Endometrial microvascular endothelial cells (primary cell): ENCODE data around the gene RAMP1. TPM values are rescaled to one million over a fixed set of nuclear protein-coding genes. Genes with fewer than 3 reads are reported as not detected.

ENCODE experiments used
- in situ Hi-C: cut with HindIII; loops from 2 replicates; pipeline ENCODE4 v1.10.0; 2017; ENCODE audit warnings: low sequenced_read_pairs, low pct_unique_long_range_greater_than_20kb; ENCODE audit errors: inconsistent ontology term
- total RNA-seq: library from RNA; depleted of rRNA; stranded (reverse); fragments of >200 nt; gene quantifications from one replicate; pipeline ENCODE4 v1.2.3, GENCODE V29; 2015; ENCODE audit errors: inconsistent ontology term

Gene RAMP1
- total RNA-seq, 1 donor from 2014 or later, result not detected

- in situ Hi-C loops, result no loop called here
Observed at GRCh38 chr2:237909075-237909695, 49.8 kb downstream of the RAMP1 start.

- in situ Hi-C loops, result no loop called here
Observed at GRCh38 chr2:237909801-237910475, 50.5 kb downstream of the RAMP1 start.

DNA sequence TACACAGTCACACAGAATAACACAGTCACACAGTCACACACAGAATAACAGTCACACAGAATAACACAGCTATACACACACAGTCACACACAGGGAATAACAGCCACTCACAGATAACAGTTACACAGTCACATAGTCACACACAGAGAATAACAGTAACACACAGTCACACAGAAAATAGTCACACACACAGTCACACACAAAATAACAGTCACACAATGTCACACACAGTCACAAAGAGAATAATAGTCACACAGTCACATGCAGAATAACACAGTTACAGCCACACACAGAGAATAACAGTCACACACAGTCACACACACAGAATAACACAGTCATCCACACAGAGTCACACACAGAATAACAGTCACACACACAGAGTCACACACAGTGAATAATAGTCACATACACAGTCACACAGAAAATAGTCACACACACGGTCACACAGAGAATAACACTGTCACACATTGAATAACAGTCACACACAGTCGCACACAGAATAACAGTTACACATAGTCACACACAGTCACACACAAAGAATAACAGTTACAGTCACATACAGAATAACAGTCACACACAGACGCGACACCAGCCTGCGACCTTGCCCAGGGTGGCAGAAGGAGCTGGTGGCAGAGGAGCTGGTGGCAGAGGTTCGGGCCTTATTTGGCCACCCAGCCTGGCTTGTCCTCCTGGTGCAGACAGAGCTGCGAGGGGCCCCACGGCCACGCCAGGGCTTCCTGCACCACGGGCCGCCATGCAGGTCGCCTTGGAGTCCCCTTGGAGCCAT lies 51.3 kb downstream of the RAMP1 start:
- in situ Hi-C loops, result no loop called here

DNA sequence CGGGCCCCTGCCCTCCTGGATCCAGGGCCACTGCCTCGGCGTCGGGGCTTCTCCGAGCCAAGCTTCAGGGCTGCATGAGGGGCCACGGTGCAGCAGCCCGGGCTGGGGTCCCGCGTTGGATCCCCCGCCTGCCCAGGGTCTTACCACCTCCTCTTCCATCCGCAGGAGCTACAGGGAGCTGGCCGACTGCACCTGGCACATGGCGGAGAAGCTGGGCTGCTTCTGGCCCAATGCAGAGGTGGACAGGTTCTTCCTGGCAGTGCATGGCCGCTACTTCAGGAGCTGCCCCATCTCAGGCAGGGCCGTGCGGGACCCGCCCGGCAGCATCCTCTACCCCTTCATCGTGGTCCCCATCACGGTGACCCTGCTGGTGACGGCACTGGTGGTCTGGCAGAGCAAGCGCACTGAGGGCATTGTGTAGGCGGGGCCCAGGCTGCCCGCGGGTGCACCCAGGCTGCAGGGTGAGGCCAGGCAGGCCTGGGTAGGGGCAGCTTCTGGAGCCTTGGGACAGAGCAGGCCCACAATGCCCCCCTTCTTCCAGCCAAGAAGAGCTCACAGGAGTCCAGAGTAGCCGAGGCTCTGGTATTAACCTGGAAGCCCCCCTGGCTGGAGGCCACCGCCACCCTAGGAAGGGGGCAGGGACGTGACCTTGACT lies 52.1 kb downstream of the RAMP1 start:
- in situ Hi-C loops, result no loop called here

DNA sequence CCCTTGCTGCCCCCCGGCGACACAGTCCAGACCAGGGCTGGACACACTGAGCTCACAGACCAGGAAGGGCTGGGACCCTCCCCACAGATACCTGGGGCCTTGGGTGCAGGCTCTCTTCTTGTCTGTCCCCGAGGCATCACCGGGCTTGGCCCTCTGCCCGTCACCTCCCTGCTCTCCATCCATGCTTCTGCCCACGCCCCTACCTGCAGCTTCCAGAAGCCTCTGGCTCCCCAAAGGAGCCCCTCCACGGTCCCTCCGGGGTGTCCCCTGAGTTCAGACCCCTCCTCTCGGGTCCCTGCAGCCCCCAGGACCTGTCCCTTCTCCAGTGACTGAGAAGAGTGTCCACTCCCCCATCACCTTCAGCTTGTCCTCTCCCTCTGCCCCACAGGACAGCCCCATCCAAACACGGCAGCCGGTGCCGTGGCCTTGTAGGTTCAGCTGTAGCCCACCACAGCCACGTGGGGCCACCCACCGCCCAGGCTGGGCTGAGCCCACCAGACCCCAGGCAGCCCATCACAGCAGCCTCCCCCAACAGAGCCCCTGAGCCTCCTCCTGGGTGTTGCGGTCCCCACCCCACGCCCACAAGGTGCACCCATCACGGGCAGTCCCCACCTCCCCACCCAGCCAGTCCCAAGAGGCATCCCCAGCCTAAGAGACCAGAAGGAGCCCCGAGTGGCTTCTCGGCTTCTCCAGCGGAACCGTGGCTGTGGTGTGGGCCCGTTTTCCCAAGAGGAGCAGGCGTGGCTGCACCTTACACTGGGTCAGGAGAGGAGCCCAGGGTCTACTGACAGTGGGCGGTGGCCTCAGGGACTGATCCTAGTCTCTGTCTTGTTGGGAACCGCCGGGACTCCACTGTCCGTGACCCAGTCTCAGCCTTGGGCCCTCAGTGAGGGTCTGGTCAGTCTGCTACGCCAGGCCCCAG lies 53.1 kb downstream of the RAMP1 start:
- in situ Hi-C loops, result no loop called here

DNA sequence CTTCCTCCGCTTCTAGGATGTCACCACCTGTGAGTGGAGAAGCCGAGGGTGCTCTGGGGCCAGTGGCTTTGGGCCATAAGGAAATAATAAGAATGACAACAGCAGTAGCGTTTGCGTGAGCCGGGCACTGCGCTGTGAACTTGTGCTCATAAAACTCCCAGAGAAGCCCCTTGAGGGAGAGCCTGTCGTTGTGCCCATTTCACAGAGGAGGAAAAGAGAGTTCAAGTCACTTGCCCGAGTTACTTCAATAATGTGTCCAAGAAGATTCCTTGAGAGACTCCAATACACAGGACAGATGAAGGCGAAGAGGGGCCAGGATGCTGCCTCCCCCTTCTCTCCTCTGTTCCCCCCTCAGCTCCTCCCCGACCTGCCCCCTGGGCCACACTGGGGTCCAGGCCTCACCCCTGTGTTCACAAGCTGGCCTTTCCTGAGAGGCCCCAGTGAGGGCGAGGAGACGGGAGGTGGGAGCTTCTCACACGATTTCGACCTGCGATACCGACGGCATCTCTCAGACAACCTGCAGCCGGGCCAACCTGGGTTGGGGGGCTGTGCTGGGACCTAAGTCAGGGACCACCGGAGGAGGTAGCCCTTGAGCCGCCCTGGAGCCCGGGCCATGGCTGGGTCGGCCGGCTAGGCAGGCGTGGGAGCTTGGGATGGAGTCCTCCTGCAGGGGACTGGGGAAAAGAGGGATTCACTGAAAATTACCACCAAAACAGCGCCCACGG lies 53.9 kb downstream of the RAMP1 start:
- in situ Hi-C loops, result no loop called here

DNA sequence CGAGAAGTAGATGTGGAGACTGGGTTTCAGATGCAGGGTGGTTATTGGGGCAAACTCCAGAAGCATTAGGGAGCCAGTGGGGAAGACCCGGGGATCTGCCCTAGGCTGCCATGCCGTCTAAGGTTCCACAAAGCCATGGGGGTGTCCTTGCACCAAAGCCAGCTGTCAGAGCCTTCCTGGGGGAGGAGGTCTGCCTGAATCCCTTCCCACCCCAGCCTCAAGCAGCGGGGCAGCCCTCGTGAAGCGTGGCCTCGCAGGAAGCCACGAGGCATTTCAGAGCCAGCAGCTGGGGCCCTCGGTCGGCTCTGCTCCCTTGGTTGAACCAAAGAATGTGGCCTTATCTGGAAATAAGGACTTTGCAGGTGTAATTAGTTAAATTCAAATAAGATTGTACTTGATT lies 56.2 kb downstream of the RAMP1 start:
- in situ Hi-C loops, result no loop called here

DNA sequence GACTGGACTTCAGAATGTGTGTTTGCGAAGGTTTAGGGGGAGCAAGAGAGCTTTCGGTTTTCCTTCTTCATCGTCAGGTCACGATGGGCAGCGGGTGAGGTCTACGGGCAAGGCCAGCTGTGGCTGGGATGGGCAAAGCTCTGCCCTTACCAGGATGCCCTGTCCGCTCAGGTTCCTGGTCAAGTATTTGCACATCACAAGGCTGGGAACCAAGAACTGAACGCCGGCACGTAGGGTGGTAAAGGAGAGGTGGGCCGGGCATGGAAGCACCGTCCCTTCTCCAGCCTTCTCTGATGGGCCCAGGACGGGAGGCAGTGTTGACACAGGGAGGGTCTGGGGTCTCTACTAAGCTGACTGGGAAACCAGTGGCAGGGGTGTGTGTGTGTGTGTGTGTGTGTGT lies 56.9 kb downstream of the RAMP1 start:
- in situ Hi-C loops, result no loop called here

DNA sequence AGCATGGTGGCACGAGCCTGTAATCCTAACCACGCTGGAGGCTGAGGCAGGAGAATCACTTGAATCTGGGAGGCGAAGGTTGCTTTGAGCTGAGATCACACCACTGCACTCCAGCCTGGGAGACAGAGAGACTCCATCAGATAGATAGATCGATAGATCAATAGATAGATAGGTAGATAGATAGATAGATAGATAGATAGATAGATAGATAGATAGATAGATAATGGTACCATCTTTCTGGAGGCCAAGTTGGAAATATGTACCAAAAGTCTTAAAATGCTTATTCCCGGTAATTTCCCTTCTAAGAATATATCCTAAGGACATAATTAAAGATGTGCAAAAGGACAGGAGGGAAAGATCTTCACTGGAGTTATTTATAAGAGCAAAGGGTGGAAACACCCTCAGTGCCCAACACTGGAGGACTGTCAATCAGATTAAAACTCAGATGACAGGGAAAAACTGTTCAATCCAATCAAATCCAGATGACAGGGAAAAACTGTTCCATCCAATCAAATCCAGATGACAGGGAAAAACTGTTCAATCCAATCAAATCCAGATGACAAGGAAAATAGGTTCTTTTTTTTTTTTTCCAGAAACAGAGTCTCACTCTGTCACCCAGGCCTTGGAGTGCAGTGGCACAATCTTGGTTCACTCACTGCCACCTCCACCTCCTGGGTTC lies 58.4 kb downstream of the RAMP1 start:
- in situ Hi-C loops, result no loop called here

DNA sequence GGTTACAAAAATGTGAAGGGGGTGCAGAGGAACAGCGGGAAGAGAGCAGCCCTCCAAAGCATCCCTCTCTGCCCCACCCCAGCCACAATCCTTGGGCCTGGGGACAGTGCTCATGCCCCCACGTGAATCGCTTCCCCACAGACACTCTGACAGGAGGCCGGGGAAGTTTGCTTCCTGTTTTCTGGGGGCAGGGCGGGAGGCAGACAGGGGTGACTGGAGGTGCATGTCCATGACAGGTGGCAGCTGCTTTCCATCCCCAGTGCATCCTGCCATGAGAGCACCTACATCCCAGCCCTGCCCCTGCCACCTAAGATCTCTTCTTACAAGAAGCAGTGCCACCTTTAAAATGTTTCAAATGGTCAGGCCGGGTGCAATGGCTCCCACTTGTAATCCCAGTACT lies 60.2 kb downstream of the RAMP1 start:
- in situ Hi-C loops, result no loop called here

GRCh38 chr2:237920673-237921072 lies 61.2 kb downstream of the RAMP1 start:
- in situ Hi-C loops, result no loop called here

GRCh38 chr2:237921967-237922492 lies 62.6 kb downstream of the RAMP1 start:
- in situ Hi-C loops, result no loop called here

- in situ Hi-C loops, result no loop called here
Observed at GRCh38 chr2:237922641-237923361, 63.4 kb downstream of the RAMP1 start.

- in situ Hi-C loops, result no loop called here
Observed at GRCh38 chr2:237923481-237924163, 64.2 kb downstream of the RAMP1 start.

GRCh38 chr2:237924164-237924534 lies 64.7 kb downstream of the RAMP1 start:
- in situ Hi-C loops, result no loop called here

GRCh38 chr2:237927135-237927534 lies 67.7 kb downstream of the RAMP1 start:
- in situ Hi-C loops, result no loop called here
